Activated naive CD8-positive, alpha-beta T cell (primary cell): Measurements from ENCODE around the gene TCOF1.

Experiments
- H3K27ac Mint-ChIP-seq: one replicate; pipeline ENCODE4 v1.8.0; 2021; ENCODE audit warnings: mixed read lengths
- H3K27me3 Mint-ChIP-seq: one replicate; pipeline ENCODE4 v1.8.0; 2021; ENCODE audit warnings: mixed read lengths
- H3K36me3 Mint-ChIP-seq: one replicate; pipeline ENCODE4 v1.8.0; 2021; ENCODE audit warnings: mixed read lengths
- H3K4me1 Mint-ChIP-seq: one replicate; pipeline ENCODE4 v1.8.0; 2021; ENCODE audit warnings: low read depth, mixed read lengths
- H3K4me3 Mint-ChIP-seq: one replicate; pipeline ENCODE4 v1.8.0; 2021; ENCODE audit warnings: mild to moderate bottlenecking, mixed read lengths
- H3K9me3 Mint-ChIP-seq: one replicate; pipeline ENCODE4 v1.8.0; 2021; ENCODE audit warnings: low read depth, mixed read lengths

The TCOF1 gene

DNA sequence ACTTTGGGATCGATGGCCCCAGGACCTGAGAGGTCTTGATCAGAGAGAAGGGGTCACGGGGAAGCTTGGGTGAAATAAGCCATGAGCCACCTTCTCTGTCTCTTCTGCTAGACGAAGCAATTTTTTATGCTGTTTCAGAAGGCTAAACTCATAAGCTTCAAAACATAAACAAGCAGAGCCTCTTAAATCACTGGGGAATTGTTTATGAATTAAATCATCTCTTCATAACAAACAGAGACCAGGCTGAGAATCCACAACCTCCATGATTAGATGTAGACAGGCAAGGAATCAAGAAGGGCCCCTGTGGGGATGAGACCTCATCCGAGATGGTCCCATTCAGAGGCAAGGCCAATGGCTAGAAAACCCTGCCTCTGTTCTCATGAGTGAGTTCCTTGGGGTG, 21.7 kb upstream of the TCOF1 start:
- H3K9me3 Mint-ChIP-seq, result no peaks in the 10 kb centered on the region
- no peaks in the 10 kb centered on the region for H3K36me3 Mint-ChIP-seq
- peaks cover under 1% of the 10 kb centered on the region for H3K4me1 Mint-ChIP-seq
- H3K4me3 Mint-ChIP-seq, result no peak overlapping the region
- no peaks in the 10 kb centered on the region for H3K27me3 Mint-ChIP-seq
- H3K27ac Mint-ChIP-seq, result no peak overlapping the region

DNA sequence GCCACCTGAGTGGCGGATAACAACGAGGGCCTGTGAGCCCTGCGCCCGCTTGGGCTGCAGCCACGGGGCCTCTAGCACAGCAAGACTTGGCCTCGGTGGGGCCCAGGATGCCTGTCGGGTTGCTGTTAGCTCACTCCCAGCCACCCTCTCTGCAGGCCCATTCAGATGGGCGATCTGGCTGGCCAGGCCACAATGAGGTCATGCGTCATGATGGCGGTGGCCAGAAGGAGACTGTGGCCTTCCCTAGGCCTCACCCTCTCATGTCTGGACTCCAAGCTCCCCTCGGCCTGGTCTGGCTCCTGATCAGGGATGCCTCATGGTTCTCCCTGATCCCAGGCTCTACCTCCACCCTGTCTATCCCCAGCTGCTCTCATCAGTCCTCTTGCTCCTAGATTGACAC, 19.0 kb upstream of the TCOF1 start:
- no peak overlapping the region for H3K4me3 Mint-ChIP-seq
- no peaks in the 10 kb centered on the region for H3K9me3 Mint-ChIP-seq
- no peak overlapping the region for H3K27ac Mint-ChIP-seq
- peaks cover 2% of the 10 kb centered on the region for H3K4me1 Mint-ChIP-seq
- H3K36me3 Mint-ChIP-seq, result no peaks in the 10 kb centered on the region
- H3K27me3 Mint-ChIP-seq, result no peaks in the 10 kb centered on the region

DNA sequence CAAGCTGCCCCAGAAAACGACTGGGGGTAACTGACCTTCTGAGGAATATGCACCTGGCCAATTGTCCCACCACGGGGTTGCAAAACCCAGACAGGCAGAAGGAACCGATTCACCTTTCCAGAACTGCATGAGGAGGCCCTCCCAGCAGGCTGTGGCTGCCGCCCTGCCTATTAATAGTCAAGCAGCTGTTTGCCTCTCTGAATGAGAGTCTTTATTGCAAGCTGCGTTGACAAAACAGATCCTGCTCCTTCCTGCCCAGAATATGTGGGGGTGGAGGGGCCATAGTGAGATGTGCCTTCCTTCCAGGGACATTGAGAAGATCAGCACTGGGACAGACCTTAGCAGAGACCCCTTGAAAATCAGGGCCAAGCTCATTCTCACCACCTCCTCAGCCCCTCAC, 18.3 kb upstream of the TCOF1 start:
- no peak overlapping the region for H3K27ac Mint-ChIP-seq

DNA sequence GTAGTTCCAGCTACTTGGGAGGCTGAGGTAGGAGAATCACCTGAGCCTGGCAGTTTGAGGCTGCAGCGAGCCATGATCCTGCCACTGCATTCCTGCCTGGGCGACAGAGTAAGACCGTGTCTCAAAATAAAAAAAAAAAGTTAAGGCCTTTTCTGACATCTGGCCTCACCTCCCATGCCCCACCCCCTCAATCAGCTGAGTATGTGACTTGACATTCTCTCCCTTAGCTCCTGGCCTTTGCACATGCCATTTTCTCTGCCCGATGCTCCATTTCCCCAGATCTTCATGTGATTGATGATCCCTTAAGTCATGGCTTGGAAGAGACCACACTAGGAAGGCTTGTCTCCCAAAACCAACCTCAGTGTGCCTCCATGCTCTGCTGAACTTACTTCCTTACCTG, 17.7 kb upstream of the TCOF1 start:
- Mint-ChIP-seq H3K9me3 (no peaks in the 10 kb centered on the region), H3K4me1 (peaks cover 2% of the 10 kb centered on the region), H3K36me3 (no peaks in the 10 kb centered on the region), H3K27ac (no peak overlapping the region), H3K4me3 (no peak overlapping the region), H3K27me3 (no peaks in the 10 kb centered on the region)

More for the DNA sequence above, 18.3 kb upstream of the TCOF1 start:
- Mint-ChIP-seq H3K4me3 (no peak overlapping the region), H3K36me3 (no peaks in the 10 kb centered on the region), H3K4me1 (peaks cover 2% of the 10 kb centered on the region), H3K27me3 (no peaks in the 10 kb centered on the region), H3K9me3 (no peaks in the 10 kb centered on the region)

DNA sequence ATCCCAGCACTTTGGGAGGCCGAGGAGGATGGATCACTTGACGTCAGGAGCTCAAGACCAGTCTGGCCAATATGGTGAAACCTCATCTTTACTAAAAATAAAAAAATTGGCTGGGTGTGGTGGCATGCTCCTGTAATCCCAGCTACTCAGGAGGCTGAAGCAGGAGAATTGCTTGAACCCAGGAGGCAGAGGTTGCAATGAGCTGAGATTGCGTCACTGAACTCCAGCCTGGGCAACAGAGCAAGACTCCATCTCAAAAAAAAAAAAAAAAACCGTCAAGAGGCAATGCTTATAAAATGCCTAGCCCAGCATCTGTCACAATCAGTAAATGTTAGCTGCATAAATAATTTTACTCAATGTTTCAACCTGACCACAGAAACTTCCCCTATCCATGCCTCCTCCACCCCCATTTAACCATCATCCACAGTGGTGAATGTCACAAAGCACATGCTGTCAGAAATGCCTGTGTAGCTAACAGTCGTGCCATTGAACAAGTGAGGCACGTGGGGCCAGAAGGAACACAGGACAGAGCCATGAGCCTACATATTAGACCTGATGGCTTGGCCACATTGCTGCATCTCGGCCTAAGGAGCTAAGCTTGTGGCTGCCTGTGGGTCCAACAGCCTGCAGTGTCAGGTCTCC, 16.8 kb upstream of the TCOF1 start:
- no peaks in the 10 kb centered on the region for H3K9me3 Mint-ChIP-seq

DNA sequence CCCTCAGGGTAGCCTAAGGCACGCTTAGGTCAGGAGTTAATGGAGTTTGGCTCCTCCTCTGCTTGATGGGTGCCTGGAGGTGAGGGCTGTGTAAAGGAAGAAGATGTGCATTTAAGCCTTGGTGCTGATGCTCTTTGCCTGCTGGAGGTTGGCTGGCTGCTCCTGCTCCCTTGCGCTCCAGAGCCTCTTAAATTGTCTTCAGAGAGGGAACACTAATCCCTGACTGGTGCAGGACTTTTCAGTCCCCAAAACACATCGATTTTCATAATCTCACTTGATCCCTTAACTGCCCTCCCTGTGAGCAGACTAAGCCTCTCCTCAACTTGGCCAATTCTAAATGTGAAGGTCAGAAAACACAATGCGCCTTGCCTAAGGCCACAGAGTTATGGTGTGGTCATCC, 16.2 kb upstream of the TCOF1 start:
- no peaks in the 10 kb centered on the region for H3K36me3 Mint-ChIP-seq
- no peak overlapping the region for H3K27ac Mint-ChIP-seq
- no peak overlapping the region for H3K4me3 Mint-ChIP-seq
- H3K27me3 Mint-ChIP-seq, result no peaks in the 10 kb centered on the region
- peaks cover 2% of the 10 kb centered on the region for H3K4me1 Mint-ChIP-seq
- no peaks in the 10 kb centered on the region for H3K9me3 Mint-ChIP-seq

More for the DNA sequence above, 16.8 kb upstream of the TCOF1 start:
- no peak overlapping the region for H3K27ac Mint-ChIP-seq
- H3K4me3 Mint-ChIP-seq, result no peak overlapping the region
- H3K4me1 Mint-ChIP-seq, result peaks cover 2% of the 10 kb centered on the region
- H3K27me3 Mint-ChIP-seq, result no peaks in the 10 kb centered on the region
- no peaks in the 10 kb centered on the region for H3K36me3 Mint-ChIP-seq

DNA sequence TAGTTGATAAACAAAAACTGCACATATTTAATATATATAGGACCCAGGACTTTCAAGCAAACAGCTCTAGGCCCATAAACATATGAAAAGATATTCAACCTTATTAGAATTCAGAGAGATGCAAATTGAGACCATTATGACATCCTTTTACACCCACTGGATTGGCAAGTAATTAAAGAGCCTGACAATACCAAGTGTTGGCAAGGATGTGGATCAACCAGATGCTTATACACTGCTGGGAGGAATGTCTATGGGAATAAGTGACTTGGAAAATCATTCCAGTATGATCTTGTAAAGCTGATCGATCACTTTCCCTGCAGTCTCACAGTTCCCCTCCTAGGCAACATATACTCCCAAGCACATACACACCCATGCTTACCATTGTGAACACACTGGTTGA, 15.5 kb upstream of the TCOF1 start:
- H3K27me3 Mint-ChIP-seq, result no peaks in the 10 kb centered on the region
- H3K27ac Mint-ChIP-seq, result no peak overlapping the region
- H3K36me3 Mint-ChIP-seq, result no peaks in the 10 kb centered on the region
- H3K4me3 Mint-ChIP-seq, result no peak overlapping the region
- H3K9me3 Mint-ChIP-seq, result no peaks in the 10 kb centered on the region
- H3K4me1 Mint-ChIP-seq, result peaks cover 2% of the 10 kb centered on the region

DNA sequence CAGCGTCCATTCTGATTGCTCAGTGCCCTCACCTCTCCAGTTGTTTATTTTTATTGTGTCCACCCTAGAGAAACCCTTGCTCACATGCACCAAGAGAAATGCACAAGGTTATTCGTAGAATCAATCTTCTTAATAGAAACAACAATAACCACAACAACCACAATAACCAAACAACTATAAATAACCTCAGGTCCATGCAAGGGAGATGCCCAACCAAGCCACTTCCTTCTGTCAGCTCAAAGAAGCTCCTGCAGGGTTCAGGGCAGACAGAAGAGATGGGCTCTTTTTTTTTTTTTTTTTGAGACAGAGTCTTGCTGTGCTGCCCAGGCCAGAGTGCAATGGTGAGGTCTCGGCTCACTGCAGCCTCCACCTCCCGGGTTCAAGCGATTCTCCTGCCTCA, 14.9 kb upstream of the TCOF1 start:
- Mint-ChIP-seq H3K4me1 (peaks cover 2% of the 10 kb centered on the region), H3K36me3 (no peaks in the 10 kb centered on the region), H3K4me3 (no peak overlapping the region), H3K27ac (no peak overlapping the region), H3K9me3 (no peaks in the 10 kb centered on the region), H3K27me3 (no peaks in the 10 kb centered on the region)

DNA sequence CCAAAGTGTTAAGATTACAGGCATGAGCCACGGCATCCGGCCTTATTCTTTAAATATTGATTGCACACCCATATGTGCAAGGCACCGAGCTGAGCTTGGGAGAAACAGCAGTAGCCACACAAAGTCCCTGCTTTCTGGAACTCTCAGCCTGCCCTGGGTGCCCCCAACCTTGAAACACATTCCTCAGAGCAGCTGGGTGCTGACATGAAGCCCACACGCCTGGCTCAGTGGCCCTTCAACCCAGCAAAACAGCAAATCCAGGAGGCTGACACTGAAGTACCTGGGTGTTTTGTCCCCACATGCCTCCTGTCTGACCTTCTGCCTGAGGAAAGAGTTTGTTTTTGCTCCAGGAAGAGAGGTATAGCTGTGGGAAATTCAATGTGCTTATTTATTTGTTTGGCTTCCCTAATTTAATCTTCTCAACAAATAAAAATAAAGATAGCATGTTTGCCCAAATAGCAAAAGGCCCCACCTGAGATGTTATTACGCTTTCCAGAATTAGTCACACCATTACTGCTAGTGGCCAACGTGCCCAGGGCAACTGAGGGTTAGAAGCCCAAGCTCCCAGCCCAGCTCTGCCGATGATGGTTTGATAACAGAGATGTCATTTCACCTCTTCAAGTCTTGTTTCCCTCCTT, 13.4 kb upstream of the TCOF1 start:
- no peak overlapping the region for H3K27ac Mint-ChIP-seq
- no peaks in the 10 kb centered on the region for H3K36me3 Mint-ChIP-seq
- no peaks in the 10 kb centered on the region for H3K9me3 Mint-ChIP-seq
- peaks cover 2% of the 10 kb centered on the region for H3K4me1 Mint-ChIP-seq
- no peak overlapping the region for H3K4me3 Mint-ChIP-seq
- H3K27me3 Mint-ChIP-seq, result no peaks in the 10 kb centered on the region

DNA sequence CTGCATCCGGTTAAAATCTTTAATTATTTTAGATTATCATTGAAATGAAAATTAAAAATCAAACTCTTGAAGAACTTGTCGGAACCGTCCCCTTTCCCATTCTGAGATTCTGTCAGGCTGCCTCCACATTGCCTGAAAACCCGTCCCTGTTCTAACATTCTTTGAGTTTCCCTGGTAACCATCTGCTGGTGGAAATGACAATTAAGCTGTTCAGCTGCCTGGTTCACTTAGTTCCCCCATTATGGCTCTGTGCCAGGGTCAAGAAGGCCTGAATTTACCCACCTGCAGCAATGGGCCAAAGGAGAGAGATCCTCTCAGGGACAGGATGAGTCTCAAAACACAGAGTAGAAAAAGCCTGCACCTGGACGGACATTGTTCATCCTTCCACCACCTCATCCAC, 11.8 kb upstream of the TCOF1 start:
- H3K27ac Mint-ChIP-seq, result no peak overlapping the region
- H3K36me3 Mint-ChIP-seq, result no peaks in the 10 kb centered on the region

DNA sequence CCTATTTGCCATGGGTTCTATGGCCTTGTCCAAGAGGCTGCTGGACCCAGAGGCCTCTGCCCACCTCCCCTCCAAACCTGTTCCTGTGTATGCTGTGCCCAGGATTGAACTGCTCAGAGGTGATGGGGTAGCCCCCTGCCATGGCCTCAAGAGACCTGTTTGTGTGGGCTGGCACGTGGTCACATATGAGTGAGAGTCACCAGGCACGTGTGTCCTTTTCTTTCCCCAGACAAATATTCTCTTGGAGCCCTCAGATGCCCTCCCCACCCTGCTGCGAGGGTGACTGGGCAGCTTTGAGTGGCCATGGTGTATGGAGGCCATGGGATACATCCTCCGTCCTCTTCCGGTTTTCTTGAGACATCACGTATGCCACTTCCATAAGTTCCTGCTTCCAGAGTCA, 10.9 kb upstream of the TCOF1 start:
- Mint-ChIP-seq H3K36me3 (no peaks in the 10 kb centered on the region), H3K9me3 (no peaks in the 10 kb centered on the region), H3K4me1 (peaks cover 13% of the 10 kb centered on the region), H3K4me3 (no peak overlapping the region), H3K27me3 (no peaks in the 10 kb centered on the region), H3K27ac (no peak overlapping the region)

More for the DNA sequence above, 11.8 kb upstream of the TCOF1 start:
- H3K9me3 Mint-ChIP-seq, result no peaks in the 10 kb centered on the region
- peaks cover 6% of the 10 kb centered on the region for H3K4me1 Mint-ChIP-seq
- no peaks in the 10 kb centered on the region for H3K27me3 Mint-ChIP-seq
- no peak overlapping the region for H3K4me3 Mint-ChIP-seq

DNA sequence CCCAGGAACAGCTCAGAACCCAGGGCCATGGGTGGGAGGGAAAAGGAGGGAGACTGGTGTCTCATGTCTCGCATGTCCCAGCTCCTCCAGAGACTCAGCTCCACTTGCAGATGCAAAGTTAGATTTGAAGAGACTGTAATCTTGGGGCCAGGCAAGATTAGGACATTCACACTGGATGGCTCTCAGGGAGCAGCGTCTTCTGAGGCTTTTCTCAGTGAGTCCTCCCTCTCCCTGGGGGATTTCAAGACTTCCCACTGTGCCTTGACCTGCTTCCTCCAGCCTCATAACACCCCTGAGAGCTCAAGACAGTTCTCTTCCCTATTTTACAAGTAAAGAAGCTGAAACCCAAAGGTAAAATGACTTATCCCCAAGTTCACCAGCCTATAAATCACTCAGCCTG, 10.5 kb upstream of the TCOF1 start:
- H3K27me3 Mint-ChIP-seq, result no peaks in the 10 kb centered on the region
- H3K27ac Mint-ChIP-seq, result no peak overlapping the region

DNA sequence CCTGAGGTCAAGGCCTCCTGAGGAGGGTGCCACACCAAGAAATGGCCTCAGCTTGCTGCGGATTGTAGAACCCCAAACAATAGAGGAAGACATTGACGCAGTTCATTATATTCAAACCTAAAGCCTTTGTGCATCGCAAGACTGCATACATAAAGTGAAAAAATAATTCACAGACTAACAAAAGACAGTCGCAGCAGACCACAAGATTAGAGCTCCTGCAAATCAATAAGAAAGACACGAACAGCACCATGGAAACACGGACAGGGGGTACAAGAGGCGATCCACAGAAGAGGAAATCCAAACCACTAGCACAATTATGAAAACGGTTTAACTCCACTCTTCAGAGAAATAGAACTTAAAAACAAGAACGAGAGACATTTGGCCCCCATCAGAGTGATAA, 10.0 kb upstream of the TCOF1 start:
- H3K9me3 Mint-ChIP-seq, result no peaks in the 10 kb centered on the region
- H3K4me1 Mint-ChIP-seq, result peaks cover 14% of the 10 kb centered on the region
- no peak overlapping the region for H3K4me3 Mint-ChIP-seq
- H3K36me3 Mint-ChIP-seq, result no peaks in the 10 kb centered on the region
- H3K27me3 Mint-ChIP-seq, result no peaks in the 10 kb centered on the region
- H3K27ac Mint-ChIP-seq, result no peak overlapping the region

More for the DNA sequence above, 10.5 kb upstream of the TCOF1 start:
- H3K4me1 Mint-ChIP-seq, result peaks cover 14% of the 10 kb centered on the region
- H3K36me3 Mint-ChIP-seq, result no peaks in the 10 kb centered on the region
- no peaks in the 10 kb centered on the region for H3K9me3 Mint-ChIP-seq
- H3K4me3 Mint-ChIP-seq, result no peak overlapping the region

DNA sequence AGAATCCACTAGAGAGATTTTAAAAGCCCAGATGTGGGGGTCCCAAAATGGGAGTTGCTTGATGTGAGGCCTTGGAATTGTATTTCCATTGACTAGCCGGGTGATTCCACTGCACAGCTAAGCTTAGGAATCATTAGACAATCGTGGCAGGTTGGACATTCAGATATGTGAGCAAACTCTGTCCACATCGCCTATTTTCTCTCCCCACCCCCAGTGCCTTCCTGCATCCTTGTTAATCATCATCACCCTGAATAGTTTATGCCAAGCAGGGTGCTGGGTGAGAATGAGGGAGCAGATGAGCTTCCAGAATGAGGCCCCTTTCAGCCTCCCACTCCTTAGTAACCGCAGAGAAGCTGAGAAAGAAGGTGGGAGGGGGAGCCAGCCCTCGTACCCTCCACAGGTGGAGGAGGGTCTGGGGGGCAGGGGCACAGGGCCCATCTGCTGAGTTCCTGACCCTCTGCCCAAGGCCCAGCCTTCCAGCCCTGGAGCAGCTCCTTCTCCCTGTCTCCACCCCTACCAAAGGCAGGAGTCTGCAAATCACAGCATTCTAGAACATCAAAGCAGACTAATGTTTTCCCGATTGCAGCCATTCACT, 7.7 kb upstream of the TCOF1 start:
- Mint-ChIP-seq H3K27me3 (no peaks in the 10 kb centered on the region), H3K9me3 (no peaks in the 10 kb centered on the region), H3K4me1 (peaks cover 14% of the 10 kb centered on the region), H3K4me3 (no peak overlapping the region), H3K27ac (no peak overlapping the region), H3K36me3 (no peaks in the 10 kb centered on the region)

DNA sequence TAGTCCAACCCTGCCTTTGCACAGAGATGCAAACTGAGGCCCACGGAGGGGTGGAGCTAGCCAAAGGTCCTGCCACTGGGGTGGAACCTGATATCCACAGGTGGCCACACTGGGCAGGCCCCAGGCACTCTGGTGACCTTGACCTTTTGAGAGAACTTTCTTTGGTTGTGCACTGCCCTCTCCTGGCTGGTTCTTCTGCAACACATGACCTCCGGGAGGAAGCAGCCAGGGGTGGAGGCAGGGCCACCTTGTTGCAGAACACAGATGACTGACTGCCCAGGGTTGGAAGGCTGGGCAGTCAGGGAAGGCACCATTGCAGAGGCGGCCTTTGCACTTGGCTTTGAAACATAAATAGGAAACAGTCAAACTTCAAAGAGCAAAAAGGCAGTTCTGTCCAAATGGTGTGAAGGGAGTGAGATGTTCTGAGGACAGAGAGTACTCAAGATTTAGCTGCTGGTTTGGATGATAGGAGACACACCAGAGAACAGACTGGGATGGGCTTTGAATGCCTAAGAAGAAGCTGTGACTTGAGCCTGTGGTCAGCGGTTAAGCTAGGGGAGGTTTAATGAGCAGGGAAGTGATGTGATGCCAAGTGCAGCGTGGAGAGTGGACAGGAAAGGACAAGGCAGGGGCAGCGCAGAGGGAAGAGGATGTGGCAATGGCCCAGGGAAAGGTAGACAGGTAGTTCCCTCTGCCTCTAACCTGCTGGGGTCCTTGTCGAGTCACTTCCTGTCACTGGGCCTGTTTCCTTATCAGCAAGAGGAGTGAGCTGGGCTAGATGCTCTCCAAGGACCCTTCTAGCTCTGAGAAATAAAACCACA, 6.8 kb upstream of the TCOF1 start:
- no peaks in the 10 kb centered on the region for H3K9me3 Mint-ChIP-seq
- H3K27ac Mint-ChIP-seq, result peak overlapping the region; percentile 86
- H3K4me3 Mint-ChIP-seq, result no peak overlapping the region
- H3K27me3 Mint-ChIP-seq, result no peaks in the 10 kb centered on the region
- H3K4me1 Mint-ChIP-seq, result peaks cover 14% of the 10 kb centered on the region
- H3K36me3 Mint-ChIP-seq, result no peaks in the 10 kb centered on the region
